Measurements from ENCODE around the gene NOS3. TPM values are rescaled to one million over a fixed set of nuclear protein-coding genes. Genes with fewer than 3 reads are reported as not detected.
A peak's percentile ranks its signal among the peaks of the same experiment; 100 is the strongest.
"Not testable (repeated sequence)": the region's sequence is repeated elsewhere in the genome, so short reads cannot be mapped to it uniquely, and the experiment has no call there.

The NOS3 gene
- total RNA-seq, 2 experiments from 2014 or later: 9.3 to 11.1 TPM

GRCh38 chr7:151023232-151023631 is 32.4 kb downstream of the NOS3 start:
- no peaks in the 10 kb centered on the region for H3K9me3 Mint-ChIP-seq (ENCODE audit: low read depth)
- H3K27ac Mint-ChIP-seq: no peak overlapping the region
- no peak for ATAC-seq
- no peak overlapping the region for H3K4me3 Mint-ChIP-seq
- ChIA-PET POLR2A (no interaction called here), CTCF (no interaction called here)
- DNase-seq: no peak
- intact Hi-C loops (cut with DNase I, micrococcal nuclease): no loop called here
- H3K36me3 Mint-ChIP-seq (ENCODE audit: low read depth): no peaks in the 10 kb centered on the region
- H3K4me1 Mint-ChIP-seq: peaks cover 19% of the 10 kb centered on the region
- H3K27me3 Mint-ChIP-seq: peaks cover 9% of the 10 kb centered on the region

DNA sequence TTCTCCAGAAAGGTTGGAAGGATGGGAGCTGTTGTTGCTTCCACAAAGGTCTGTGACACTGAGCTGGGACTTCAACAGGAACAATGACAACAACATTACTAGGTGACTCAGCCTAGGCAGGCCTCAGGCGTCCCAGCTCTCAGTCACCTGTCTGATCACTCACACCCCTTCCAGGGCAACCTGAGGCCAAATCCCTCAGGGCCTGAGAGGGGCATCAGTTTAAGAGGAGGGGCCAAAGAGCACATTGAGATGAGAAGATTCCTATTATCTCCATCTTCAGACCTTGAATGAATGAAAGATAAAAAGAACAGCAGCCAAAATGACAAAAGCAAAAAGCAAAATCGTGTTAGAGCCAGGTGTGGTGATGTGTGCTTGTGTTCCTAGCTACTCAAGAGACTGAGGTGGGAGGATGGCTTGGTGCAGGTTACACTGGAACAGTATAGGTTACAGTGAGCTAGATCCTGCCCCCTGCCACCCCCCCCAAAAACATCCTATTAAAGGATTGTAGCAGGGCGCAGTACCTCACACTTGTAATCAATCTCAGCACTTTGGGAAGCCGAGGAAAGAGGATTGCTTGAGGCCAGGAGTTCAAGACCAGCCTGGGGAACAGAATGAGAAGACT is 33.7 kb downstream of the NOS3 start, which contains the start of gene ATG9B:
ATG9B (minus strand) TSS at position 60 of the 622 bp plus-strand sequence. CDS start 71 bp downstream, outside the sequence.
- CTCF ChIA-PET: interaction anchor here (0.6 to 1.5 kb wide), 4 partner anchors 11 to 237 kb away, joined by 3 to 4 read pairs (median 4); partner anchors contain the start of gene FASTK
- no peak within 1 kb of the TSS for H3K4me3 Mint-ChIP-seq
- intact Hi-C loops (cut with DNase I, micrococcal nuclease): loop anchor here in 1 of 2 experiments (5.0 kb wide), 1 partner anchor 608 kb away; no protein-coding TSS in a partner anchor
- no peak within 1 kb of the TSS for H3K27ac Mint-ChIP-seq
- H3K36me3 Mint-ChIP-seq (ENCODE audit: low read depth): peaks cover 4% of the 10 kb centered on the region
- DNase-seq (peak; percentile 33), ATAC-seq (no peak)
- peaks cover 8% of the 10 kb centered on the region for H3K27me3 Mint-ChIP-seq
- POLR2A ChIA-PET: no interaction called here
- H3K4me1 Mint-ChIP-seq: peaks cover 19% of the 10 kb centered on the region
- no peaks in the 10 kb centered on the region for H3K9me3 Mint-ChIP-seq (ENCODE audit: low read depth)

DNA sequence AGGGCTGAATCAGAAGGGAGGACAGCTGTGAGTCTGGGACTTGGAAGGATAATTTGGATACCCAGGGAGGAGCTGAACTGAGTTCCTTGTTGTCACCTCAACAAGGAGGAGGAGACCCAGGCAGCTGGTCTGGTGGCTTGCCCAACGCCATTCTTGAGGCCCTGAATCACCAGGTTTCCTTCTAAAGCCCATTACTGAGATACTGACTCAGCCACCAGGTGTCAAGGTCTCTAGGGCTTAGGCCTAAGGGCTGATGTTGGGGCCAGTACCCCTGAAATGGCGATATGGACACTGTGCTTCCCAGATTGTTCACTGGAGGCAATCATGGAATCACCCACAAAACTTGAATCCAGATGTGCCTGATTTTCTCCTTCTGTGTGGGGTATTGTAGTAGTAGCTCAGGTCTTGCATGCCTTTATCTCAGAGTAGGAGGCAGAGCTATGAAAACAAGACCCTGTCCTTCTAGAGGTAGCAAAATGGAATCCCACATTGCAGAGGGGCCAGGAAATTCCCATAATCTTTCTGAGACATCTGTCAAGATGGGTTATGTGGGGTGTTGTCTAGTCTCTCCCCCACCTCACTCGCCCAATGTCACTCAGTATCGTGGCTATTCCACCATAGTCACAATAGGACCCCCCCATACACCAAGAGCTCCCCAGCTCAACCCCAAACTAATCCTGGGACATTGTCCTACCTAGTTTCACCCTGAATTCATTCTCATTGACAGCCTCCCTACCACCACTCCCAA is 35.3 kb downstream of the NOS3 start:
- no peak overlapping the region for H3K27ac Mint-ChIP-seq
- peaks cover 5% of the 10 kb centered on the region for H3K36me3 Mint-ChIP-seq (ENCODE audit: low read depth)
- peaks cover 23% of the 10 kb centered on the region for H3K4me1 Mint-ChIP-seq
- no peaks in the 10 kb centered on the region for H3K27me3 Mint-ChIP-seq
- intact Hi-C loops (cut with DNase I, micrococcal nuclease): loop anchor here in 1 of 2 experiments (5.0 kb wide), 1 partner anchor 606 kb away; no protein-coding TSS in a partner anchor
- H3K4me3 Mint-ChIP-seq: no peak overlapping the region
- no peaks in the 10 kb centered on the region for H3K9me3 Mint-ChIP-seq (ENCODE audit: low read depth)
- ATAC-seq (no peak), DNase-seq (no peak)
- ChIA-PET CTCF (interaction anchor here (0.6 to 1.5 kb wide), 4 partner anchors 24 to 1242 kb away, joined by 3 to 4 read pairs (median 4); no protein-coding TSS in a partner anchor), POLR2A (interaction anchor here (0.5 kb wide), 1 partner anchor 15 kb away, joined by 6 read pairs; no protein-coding TSS in a partner anchor)

- CTCF ChIA-PET: interaction anchor here (0.6 to 2.1 kb wide), 10 partner anchors 8 to 1243 kb away, joined by 3 to 26 read pairs (median 4); partner anchors contain the start of gene ABCF2
- peak overlapping the region; percentile 97 for H3K4me3 Mint-ChIP-seq
These were observed 36.2 kb downstream of the NOS3 start for GRCh38 chr7:151026771-151027727.

DNA sequence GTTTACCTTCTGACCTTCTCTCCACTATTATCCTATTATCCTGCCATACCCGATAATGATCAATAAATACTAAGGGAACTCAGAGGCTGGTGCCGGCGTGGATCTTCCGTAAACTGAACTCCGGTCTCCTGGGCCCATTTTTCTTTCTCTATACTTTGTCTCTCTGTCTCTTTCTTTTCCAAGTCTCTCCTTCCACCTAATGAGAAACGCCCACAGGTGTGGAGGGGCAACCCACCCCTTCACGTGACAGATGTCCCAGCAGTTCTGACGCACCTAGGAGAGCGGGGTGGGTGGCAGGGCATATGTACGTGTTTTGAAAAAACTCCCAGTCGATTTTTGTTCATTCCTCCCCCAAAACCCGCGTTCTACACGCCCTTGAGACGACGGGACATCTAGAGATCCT is 36.9 kb downstream of the NOS3 start:
- intact Hi-C loops (cut with DNase I, micrococcal nuclease): loop anchor here (1.0 to 5.0 kb wide), 13 partner anchors 9 to 1189 kb away; partner anchors contain the start of genes ABCF2 (in 1 of the 2), FASTK (in 1 of the 2), NUB1 (in 1 of the 2) and TMUB1 (in 1 of the 2)
- peaks cover 23% of the 10 kb centered on the region for H3K4me1 Mint-ChIP-seq
- POLR2A ChIA-PET: interaction anchor here (0.6 kb wide), 1 partner anchor 9 kb away, joined by 3 read pairs; no protein-coding TSS in a partner anchor
- H3K4me3 Mint-ChIP-seq: peak overlapping the region; percentile 97
- not testable (repeated sequence) for H3K9me3 Mint-ChIP-seq (ENCODE audit: low read depth); H3K36me3 Mint-ChIP-seq (ENCODE audit: low read depth); H3K27me3 Mint-ChIP-seq; DNase-seq
- ATAC-seq: peak; percentile 2
- CTCF ChIA-PET: interaction anchor here (0.6 to 2.5 kb wide), 14 partner anchors 8 to 199 kb away, joined by 3 to 26 read pairs (median 4); partner anchors contain the start of gene ABCF2
- peak overlapping the region; percentile 95 for H3K27ac Mint-ChIP-seq

More at GRCh38 chr7:151026771-151027727, 36.2 kb downstream of the NOS3 start:
- H3K27me3 Mint-ChIP-seq; DNase-seq; POLR2A ChIA-PET; H3K9me3 Mint-ChIP-seq (ENCODE audit: low read depth); H3K36me3 Mint-ChIP-seq (ENCODE audit: low read depth); ATAC-seq: not testable (repeated sequence)
- intact Hi-C loops (cut with DNase I, micrococcal nuclease): loop anchor here in 1 of 2 experiments (5.0 kb wide), 1 partner anchor 605 kb away; no protein-coding TSS in a partner anchor
- H3K4me1 Mint-ChIP-seq: peaks cover 23% of the 10 kb centered on the region
- H3K27ac Mint-ChIP-seq: peak overlapping the region; percentile 95

DNA sequence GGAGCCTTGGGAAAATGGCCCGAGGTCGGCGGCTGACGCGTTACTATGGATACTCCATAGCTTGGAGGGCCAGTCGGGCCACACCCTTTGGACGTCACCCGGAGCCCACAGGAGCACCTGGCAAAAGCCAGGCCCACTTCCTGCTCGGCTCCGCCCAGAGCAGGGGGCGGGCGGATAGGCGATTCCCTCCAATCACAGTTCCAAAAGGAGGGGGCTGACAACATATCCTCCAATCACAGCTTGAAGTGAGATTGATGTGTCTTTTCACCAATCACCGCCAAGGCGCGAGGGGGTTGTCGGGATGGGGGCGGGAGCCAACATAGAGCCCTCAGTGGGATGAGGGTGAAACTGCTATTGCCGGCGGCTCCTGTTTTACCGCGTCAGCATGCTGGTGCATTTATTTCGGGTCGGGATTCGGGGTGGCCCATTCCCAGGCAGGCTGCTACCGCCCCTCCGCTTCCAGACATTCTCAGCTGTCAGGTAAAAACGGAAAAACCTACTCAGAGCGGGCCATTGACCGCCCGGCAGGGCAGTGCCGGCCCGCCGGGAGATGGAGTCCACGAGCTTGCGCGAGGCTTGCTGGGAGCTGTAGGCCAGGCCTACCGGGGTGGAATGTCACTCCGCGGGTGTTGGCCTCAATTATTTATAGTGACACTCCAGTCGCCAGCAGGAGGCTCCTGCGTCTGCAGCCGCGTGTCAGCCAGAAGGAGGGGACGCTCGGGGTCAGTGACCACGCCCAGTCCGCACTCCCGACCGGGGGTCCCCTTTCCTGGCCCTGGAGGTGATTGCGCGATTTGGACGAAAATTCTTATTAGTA is 37.5 kb downstream of the NOS3 start, which contains the start of gene ABCB8:
ABCB8 (plus strand) TSS at position 320 of the 817 bp plus-strand sequence; CDS start at position 386, 66 bp downstream.
- H3K27me3 Mint-ChIP-seq: no peaks in the 10 kb centered on the region
- peaks cover 7% of the 10 kb centered on the region for H3K36me3 Mint-ChIP-seq (ENCODE audit: low read depth)
- intact Hi-C loops (cut with DNase I, micrococcal nuclease): loop anchor here (1.0 to 5.0 kb wide), 13 partner anchors 10 to 1190 kb away; partner anchors contain the start of genes ABCF2 (in 1 of the 2), FASTK (in 1 of the 2), NUB1 (in 1 of the 2) and TMUB1 (in 1 of the 2)
- CTCF ChIA-PET: interaction anchor here (0.6 to 2.5 kb wide), 18 partner anchors 9 to 514 kb away, joined by 3 to 26 read pairs (median 4); partner anchors contain the start of genes ABCF2 and GIMAP7
- H3K9me3 Mint-ChIP-seq (ENCODE audit: low read depth): no peaks in the 10 kb centered on the region
- peaks cover 23% of the 10 kb centered on the region for H3K4me1 Mint-ChIP-seq
- H3K27ac Mint-ChIP-seq: peak within 1 kb of the TSS; percentile 95
- DNase-seq: peak; percentile 99
- peak; percentile 95 for ATAC-seq
- POLR2A ChIA-PET: interaction anchor here (0.6 to 1.0 kb wide), 2 partner anchors 10 to 14 kb away, joined by 3 to 4 read pairs; no protein-coding TSS in a partner anchor
- peak within 1 kb of the TSS; percentile 97 for H3K4me3 Mint-ChIP-seq

- ChIA-PET CTCF (interaction anchor here (0.6 to 2.5 kb wide), 15 partner anchors 10 to 515 kb away, joined by 3 to 26 read pairs (median 4); partner anchors contain the start of gene GIMAP7), POLR2A (interaction anchor here (1.0 kb wide), 1 partner anchor 15 kb away, joined by 4 read pairs; no protein-coding TSS in a partner anchor)
- intact Hi-C loops (cut with DNase I, micrococcal nuclease): loop anchor here (1.0 to 5.0 kb wide), 13 partner anchors 10 to 1191 kb away; partner anchors contain the start of genes ABCF2 (in 1 of the 2), FASTK (in 1 of the 2), NUB1 (in 1 of the 2) and TMUB1 (in 1 of the 2)
- Mint-ChIP-seq H3K4me3 (peak overlapping the region; percentile 97), H3K36me3 (ENCODE audit: low read depth) (peaks cover 7% of the 10 kb centered on the region), H3K9me3 (ENCODE audit: low read depth) (no peaks in the 10 kb centered on the region), H3K27me3 (no peaks in the 10 kb centered on the region), H3K4me1 (peaks cover 23% of the 10 kb centered on the region), H3K27ac (peak overlapping the region; percentile 95)
- no peak for ATAC-seq
- DNase-seq: no peak
These were observed 38.2 kb downstream of the NOS3 start for GRCh38 chr7:151028948-151029501.

DNA sequence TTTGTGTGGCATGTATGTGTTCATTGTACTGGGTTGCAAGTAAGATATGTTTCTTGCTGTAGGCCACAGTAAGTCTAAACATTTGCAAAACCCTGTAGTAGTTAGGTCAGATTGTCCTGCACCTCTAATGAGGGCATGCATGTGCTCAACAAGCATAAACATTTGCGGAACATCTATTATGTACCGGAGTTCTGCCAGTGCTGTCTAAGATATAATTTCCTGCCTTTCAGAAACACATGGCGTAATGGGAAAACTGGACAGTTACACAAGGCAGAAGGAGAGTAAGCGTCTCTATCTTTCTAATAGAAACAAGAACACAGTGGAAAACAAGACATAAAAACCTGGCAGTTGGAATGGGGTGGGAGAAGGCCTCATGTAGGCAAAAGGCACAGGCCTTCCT is 40.2 kb downstream of the NOS3 start:
- ATAC-seq: no peak
- H3K4me3 Mint-ChIP-seq: no peak overlapping the region
- H3K27ac Mint-ChIP-seq: no peak overlapping the region
- peaks cover 23% of the 10 kb centered on the region for H3K4me1 Mint-ChIP-seq
- POLR2A ChIA-PET: no interaction called here
- DNase-seq: no peak
- CTCF ChIA-PET: interaction anchor here (1.0 to 1.1 kb wide), 2 partner anchors 79 to 215 kb away, joined by 3 to 4 read pairs; no protein-coding TSS in a partner anchor
- intact Hi-C loops (cut with DNase I, micrococcal nuclease): no loop called here
- no peaks in the 10 kb centered on the region for H3K27me3 Mint-ChIP-seq
- no peaks in the 10 kb centered on the region for H3K9me3 Mint-ChIP-seq (ENCODE audit: low read depth)
- H3K36me3 Mint-ChIP-seq (ENCODE audit: low read depth): peaks cover 10% of the 10 kb centered on the region
